Measurements from ENCODE around the gene ADAMTS3.

DNA sequence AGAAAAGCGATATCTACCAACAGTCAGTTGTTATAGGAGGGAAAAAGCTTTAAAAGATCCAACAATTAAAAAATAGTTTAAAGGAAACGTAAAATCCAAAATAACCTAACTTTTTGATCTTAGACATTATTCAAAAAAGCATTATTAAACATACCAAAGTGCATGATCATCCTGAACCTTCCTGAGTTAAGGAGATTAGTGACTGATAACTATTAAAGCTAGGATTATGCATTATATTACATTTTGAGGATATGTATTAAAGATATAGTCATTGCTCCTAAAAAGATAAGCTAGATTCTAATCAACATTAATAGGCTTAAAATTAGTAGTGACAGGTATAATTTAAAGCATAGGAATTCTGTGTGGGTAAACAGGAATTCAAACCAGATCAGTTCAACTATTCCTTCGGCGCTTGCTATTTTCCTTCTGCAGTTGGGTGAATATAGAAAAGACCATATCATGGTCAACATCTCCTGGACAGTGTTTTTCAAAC is 139.6 kb downstream of the ADAMTS3 start:
- no peak for TF ChIP-seq EP300 (IDR thresholded peaks at IDR 0.05)
- no peak for TF ChIP-seq POLR2A (IDR thresholded peaks at IDR 0.05)
- TF ChIP-seq, protein P1, sequence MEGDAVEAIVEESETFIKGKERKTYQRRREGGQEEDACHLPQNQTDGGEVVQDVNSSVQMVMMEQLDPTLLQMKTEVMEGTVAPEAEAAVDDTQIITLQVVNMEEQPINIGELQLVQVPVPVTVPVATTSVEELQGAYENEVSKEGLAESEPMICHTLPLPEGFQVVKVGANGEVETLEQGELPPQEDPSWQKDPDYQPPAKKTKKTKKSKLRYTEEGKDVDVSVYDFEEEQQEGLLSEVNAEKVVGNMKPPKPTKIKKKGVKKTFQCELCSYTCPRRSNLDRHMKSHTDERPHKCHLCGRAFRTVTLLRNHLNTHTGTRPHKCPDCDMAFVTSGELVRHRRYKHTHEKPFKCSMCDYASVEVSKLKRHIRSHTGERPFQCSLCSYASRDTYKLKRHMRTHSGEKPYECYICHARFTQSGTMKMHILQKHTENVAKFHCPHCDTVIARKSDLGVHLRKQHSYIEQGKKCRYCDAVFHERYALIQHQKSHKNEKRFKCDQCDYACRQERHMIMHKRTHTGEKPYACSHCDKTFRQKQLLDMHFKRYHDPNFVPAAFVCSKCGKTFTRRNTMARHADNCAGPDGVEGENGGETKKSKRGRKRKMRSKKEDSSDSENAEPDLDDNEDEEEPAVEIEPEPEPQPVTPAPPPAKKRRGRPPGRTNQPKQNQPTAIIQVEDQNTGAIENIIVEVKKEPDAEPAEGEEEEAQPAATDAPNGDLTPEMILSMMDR (IDR thresholded peaks at IDR 0.05): no peak
- no peak for TF ChIP-seq POLR2AphosphoS5 (IDR thresholded peaks at IDR 0.05)

All from stomach (tissue), 4 donors.